K562 (cell line): ENCODE results near the gene TRIM31. TPM values are rescaled to one million over a fixed set of nuclear protein-coding genes. Genes with fewer than 3 reads are reported as not detected.

Source experiments
- CTCFL ChIP-seq: IDR thresholded peaks from 2 replicates; pipeline ENCODE4 v1.6.1; 2011; ENCODE audit warnings: borderline replicate concordance, low read depth, mild to moderate bottlenecking, moderate library complexity, low read length; ENCODE audit not compliant: insufficient read depth, poor library complexity, severe bottlenecking
- ELF4 ChIP-seq: fragments of 450-650 bp; formaldehyde crosslinking; IDR thresholded peaks from 2 replicates; pipeline ENCODE4 v1.4.0; 2022; ENCODE audit warnings: missing genetic modification characterization
- GTF2F1 ChIP-seq: IDR thresholded peaks from 2 replicates; pipeline ENCODE4 v1.6.1; 2011; ENCODE audit warnings: low read depth, low read length, improper control_type of control experiment
- KAT8 ChIP-seq: fragments of 450-650 bp; IDR thresholded peaks from 2 replicates; pipeline ENCODE4 v1.6.1; 2016; ENCODE audit warnings: low read depth, mild to moderate bottlenecking
- MAFG ChIP-seq: fragments of 450-650 bp; conservative IDR thresholded peaks from 2 replicates; pipeline ENCODE4 v1.6.1; 2016; ENCODE audit warnings: missing genetic modification characterization, missing compliant biosample characterization
- MLLT1 ChIP-seq, 2 experiments: fragments of 450-650 bp; IDR thresholded peaks; 2 replicates each; pipeline ENCODE4 v1.6.1; 2016
- NCOA2 ChIP-seq, 2 experiments: fragments of 450-650 bp; IDR thresholded peaks; 2 replicates each; pipeline ENCODE4 v1.6.1; 2018; ENCODE audit warnings: mild to moderate bottlenecking in 2 of 2, moderate library complexity in 1 of 2; ENCODE audit not compliant: partially characterized antibody in 2 of 2
- RNF2 ChIP-seq: sonication (generic); IDR thresholded peaks from 2 replicates; pipeline ENCODE4 v1.6.1; 2016
- SIRT6 ChIP-seq: IDR thresholded peaks from one replicate; pipeline ENCODE4 v1.6.1; 2012; ENCODE audit warnings: low read depth, mild to moderate bottlenecking, control low read depth, inconsistent platforms, low read length, moderate library complexity
- SMARCE1 ChIP-seq: fragments of 450-650 bp; IDR thresholded peaks from 2 replicates; pipeline ENCODE4 v1.7.1; 2016; ENCODE audit warnings: mild to moderate bottlenecking
- WHSC1 ChIP-seq: IDR thresholded peaks from one replicate; pipeline ENCODE4 v1.6.1; 2012; ENCODE audit warnings: low read length, control low read depth, inconsistent platforms
- ZNF277 ChIP-seq: fragments of 250-450 bp; sonication (Bioruptor Pico); IDR thresholded peaks from 2 replicates; pipeline ENCODE4 v1.8.0; 2022; ENCODE audit warnings: inconsistent platforms, mild to moderate bottlenecking, moderate library complexity, borderline replicate concordance
- ZNF407 ChIP-seq: fragments of 450-650 bp; IDR thresholded peaks from 2 replicates; pipeline ENCODE4 v1.6.1; 2016; ENCODE audit warnings: low read depth
- ZNF586 ChIP-seq: fragments of 450-650 bp; formaldehyde crosslinking; conservative IDR thresholded peaks from 2 replicates; pipeline ENCODE4 v1.4.0; 2020; ENCODE audit warnings: mild to moderate bottlenecking, moderate library complexity
- polyA plus RNA-seq, 8 experiments: library from polyadenylated mRNA; depleted of rRNA in 4 of 8; stranded (reverse) in 5 of 8; unstranded in 3 of 8; fragments of >200 nt; fragmentation: Nextera tagmentation in 2 of 8; fragmentation: Illumina TruSeq in 1 of 8; extraction: Ambion mirVana in 2 of 8; extraction: Trizol in 1 of 8; gene quantifications; 2 replicates each; pipeline versions ENCODE4 v1.2.1 to v1.2.3, GENCODE V29; 2011 to 2014; ENCODE audit warnings: inconsistent platforms in 1 of 8, missing spikeins in 1 of 8
- total RNA-seq, 7 experiments: library from RNA; depleted of rRNA in 6 of 7; stranded (reverse); fragments of >200 nt in 6 of 7; fragmentation: Illumina TruSeq in 2 of 7; extraction: Trizol in 2 of 7; gene quantifications; 2 replicates each; pipeline versions ENCODE4 v1.2.1 to v1.2.3, GENCODE V29; 2011 to 2021; ENCODE audit warnings: low replicate concordance in 1 of 7

The TRIM31 gene
- total and polyA plus RNA-seq, 9 of the 15 experiments (the other 6 are each of a cell fraction or from before 2014, with no cell fraction given), result not detected

GRCh38 chr6:30066577-30067459 lies 46.1 kb downstream of the TRIM31 start, which contains the start of gene PPP1R11 (continued):
- TF ChIP-seq SIRT6 (no peak), GTF2F1 (peak; percentile 23; the same call in 1 of the 2 replicates), NCOA2 (IDR thresholded peaks at IDR 0.05; ENCODE audit: partially characterized antibody in 2 of 2) (no peak), WHSC1 (no peak), SMARCE1 (no peak), RNF2 (peak; percentile 72; the same call in 1 of the 2 replicates), CTCFL (no peak), MAFG (no peak), ZNF586 (CRISPR knock-in tag) (0 out of 2 replicates have a peak, but pooled peaks have one; percentile 24), ELF4 (CRISPR knock-in tag) (peak; percentile 88), KAT8 (no peak), ZNF277 (no peak), ZNF407 (no peak), MLLT1 (IDR thresholded peaks at IDR 0.05) (peak; percentile 31 to 52; a peak in 2 of 4 replicates)
